CD4-positive, alpha-beta T cell treated with Interleukin-17A for 4 hours (primary cell): Measurements from ENCODE around the gene SLC16A1.
"Not testable (repeated sequence)": the region's sequence is repeated elsewhere in the genome, so short reads cannot be mapped to it uniquely, and the experiment has no call there.

Source experiments
- DNase-seq: peaks from one replicate; pipeline ENCODE4 v3.0.0-alpha.2; 2020; ENCODE audit warnings: mixed read lengths

Gene SLC16A1

DNA sequence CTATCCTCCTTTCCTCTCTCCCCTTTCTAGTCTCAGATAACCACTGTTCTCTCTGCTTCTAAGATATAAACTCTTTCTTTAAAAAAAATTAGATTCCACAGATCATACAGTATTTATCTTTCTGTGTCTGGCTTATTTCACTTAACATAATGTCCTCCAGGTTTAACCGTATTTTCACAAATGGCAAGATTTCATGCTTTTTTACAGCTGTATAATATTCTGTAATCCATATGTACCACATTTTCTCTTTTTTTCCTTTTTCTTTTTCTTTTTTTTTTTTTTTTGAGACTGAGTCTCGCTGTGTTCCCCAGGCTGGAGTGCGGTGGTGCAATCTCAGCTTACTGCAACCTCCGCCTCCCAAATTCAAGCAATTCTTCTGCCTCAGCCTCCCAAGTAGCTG is 5.1 kb upstream of the SLC16A1 start:
- DNase-seq, result no peak

DNA sequence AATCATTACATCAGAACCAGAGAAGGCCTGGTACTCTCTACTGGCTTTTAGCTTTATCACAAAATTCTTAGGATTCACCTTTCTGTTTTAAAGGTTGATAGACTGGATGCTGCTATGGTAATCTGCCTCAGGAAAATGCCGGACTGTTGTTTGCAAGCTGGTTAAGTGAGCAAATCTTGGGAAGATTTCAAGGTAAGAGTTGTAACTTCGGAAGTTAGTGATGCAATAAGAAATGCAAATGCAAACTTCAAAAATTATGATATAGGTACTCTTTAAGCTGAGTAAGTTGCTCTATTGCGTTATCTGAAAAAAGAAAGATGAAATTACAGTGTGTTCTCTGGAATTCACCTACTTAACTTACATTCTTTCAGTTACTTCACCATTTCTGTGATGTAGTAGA is 4.4 kb upstream of the SLC16A1 start:
- no peak for DNase-seq

DNA sequence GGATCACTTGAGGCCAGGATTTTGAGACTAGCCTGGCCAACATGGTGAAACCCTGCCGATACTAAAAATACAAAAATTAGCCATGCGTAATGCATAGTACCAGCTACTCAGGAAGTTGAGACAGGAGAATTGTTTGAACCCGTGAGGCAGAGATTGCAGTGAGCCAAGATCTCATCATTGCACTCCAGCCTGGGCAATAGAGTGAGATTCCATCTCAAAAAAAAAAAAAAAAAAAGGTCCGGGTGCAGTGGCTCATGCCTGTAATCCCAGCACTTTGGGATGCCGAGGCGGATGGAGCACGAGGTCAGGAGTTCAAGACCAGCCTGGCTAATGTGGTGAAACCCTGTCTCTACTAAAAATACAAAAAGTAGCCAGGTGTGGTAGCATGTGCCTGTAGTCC is 2.2 kb upstream of the SLC16A1 start:
- DNase-seq, result not testable (repeated sequence)

DNA sequence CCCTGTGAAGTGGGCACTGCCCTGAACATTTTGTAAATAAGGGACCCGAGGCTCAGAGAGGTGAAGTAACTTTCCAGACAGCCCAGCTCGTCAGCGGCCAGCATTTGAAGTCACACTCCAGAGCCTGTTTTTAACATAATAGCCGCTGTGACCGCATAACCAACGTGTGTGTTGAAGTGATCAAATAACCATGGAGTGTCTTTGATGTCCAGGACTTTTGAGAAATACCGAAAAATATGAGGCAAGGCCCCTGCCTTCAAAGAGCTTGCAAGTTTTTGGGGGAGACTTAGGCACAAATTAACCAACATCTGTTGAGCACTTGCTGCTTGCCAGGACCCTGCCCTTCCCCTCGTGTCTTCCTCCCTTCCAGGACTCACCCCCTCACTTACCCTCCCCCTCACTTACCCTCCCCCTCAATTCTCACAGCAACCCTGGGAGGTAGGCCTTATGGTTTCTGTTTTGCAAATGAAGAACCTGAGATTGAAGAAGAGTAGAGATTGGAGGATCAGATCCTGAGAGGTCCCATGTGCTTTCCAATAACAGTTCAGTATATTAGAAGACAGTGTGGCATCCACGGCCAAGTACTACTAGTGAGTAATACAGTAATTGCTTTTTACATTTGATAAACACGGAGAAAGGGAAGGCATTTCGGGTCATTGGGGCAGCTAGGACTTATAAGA is 1.3 kb upstream of the SLC16A1 start:
- peak; percentile 39 for DNase-seq

DNA sequence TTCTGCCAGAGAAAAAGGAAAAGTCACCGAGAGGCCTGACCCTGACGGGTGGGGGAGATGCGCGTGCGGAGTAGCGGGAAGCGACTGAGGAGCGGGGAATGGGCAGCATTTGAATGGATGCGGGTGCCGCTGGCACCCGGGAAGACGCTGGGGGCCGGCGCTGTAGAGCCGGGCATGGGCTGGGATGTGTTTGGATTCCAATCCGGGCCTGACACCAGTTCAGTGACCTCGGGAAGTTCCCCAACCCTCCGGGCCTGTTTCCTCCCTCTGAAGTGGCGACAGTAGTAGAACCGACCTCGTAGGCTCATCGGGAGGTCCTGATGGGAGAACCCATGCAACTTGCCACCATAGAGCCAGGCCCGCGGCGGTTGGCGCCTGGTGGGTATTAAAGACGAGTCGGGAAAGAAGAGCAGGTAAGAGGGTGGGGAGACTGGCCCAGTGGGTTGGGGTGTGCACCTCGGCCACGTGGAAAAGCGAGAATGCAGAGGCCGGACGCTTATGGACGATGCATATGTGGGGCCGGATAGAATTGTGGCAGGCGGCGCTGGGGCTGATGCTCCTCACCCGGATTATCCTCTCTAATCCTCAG is 642 bp upstream of the SLC16A1 start:
- peak; percentile 44 for DNase-seq

DNA sequence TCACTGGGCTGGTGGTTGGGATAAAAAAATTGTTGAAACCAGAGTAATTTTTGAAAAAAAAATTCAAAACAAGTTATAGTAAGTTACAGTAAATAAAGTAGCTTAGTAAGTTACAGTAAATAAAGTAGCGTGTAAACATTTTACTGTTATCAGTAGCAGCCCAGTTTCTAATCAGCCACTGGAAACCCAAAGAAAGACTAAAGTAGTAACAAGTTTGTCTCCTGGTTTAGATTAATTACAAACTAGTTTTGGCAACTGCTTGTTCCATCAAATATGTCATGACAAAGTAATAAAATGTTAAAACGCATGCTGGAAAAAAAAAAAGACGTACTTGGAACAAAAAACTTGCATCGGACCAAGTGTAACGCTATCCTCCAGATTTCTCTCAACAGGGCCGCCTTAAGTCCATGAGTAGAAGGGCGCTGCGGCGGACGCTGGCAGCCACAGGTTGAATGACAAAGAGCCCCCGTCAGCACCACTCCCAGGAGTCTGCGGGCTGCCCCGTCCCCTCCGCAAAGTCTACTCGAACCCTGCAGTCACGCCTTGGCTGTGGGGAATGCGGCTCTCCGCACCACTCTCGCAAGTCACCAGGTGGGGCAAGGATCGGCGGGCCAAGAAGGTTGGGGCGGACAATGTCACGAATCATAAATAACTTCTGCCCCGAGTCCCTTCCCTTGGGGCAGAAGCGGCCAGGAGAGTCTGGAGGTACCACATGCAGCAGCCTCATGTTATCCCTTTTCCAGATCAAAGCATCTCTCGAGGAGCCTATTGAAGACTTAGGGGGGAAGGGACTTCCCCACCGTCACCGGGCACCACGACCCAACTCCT is 837 bp downstream of the SLC16A1 start:
- DNase-seq, result peak; percentile 62

DNA sequence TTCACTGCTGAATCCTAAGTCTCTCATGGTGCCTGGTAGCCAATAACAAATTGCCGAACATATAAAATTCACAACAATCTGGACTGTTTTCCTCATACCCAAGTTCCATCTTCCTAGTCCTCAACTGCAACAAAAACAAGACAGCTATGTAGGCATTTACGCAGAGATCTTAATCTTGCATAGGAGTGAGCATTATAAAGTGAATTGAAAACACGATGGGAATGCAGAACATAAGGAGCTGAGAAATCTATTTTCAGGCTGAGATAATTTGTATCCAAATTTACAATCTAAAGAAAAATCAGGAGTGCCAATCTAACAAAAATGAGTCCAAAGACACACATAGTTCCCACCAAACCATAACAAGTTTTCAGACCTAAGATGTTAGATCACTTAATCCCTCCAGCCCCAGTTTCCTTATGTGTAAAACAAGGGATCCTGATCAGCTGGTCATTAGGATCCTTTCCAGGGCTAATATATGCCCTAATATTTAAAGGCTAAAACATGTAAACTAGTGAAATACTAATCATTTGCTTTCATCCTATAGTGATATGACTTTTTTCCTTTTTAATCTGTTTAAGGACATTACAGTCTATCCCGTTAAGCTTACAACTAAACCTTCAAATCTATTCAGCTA is 1.9 kb downstream of the SLC16A1 start:
- no peak for DNase-seq

DNA sequence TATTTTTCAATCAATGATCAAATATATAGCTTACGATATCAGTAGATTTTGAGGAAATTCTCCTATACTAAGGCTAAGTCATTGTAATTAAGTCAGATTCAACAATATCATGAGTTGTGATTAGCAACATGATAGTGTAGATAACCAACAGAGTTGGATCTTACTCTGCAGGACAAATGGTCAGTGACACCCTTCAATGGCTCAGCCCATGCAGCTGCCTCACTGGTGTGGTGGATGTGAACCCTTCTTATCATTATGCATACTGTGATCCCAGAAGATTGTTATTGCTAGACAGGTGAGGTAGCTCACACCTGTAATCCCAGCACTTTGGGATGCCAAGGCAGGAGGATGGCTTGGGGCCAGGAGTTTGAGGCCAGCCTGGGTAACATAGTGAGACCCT is 5.6 kb downstream of the SLC16A1 start:
- no peak for DNase-seq

DNA sequence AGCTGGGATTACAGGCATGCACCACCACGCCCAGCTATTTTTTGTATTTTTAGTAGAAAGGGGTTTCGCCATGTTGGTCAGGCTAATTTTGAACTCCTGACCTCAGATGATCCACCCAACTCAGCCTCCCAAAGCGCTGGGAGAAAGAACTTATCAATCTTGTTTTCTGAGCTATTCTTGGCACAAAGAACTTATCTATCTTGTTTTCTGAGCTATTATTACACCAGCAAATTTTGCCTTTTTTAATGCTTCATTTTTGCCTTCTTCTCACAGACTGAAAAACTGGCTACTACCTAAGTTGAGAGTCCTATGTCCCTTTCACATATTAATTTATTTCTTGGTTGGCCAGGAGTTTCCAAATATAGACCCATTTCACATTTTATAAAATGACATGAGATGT is 9.3 kb downstream of the SLC16A1 start:
- DNase-seq, result no peak

DNA sequence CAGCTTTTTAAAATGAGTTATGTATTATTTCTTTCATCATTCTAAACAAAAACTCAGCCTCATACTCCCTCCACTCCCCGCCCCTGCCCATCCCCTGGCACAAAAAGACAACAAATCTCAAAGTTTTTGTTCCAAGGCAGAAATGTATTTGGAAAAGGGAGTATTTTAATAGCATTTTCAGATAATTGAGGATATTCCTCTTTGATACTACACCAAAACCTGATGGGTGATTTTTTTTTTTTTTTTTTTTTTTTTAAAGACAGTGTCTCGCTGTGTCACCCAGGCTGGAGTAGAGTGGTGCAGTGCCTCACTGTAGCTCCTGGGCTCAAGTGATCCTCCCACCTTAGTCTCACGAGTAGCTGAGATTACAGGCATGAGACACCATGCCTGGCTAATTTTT is 16.2 kb downstream of the SLC16A1 start:
- no peak for DNase-seq

DNA sequence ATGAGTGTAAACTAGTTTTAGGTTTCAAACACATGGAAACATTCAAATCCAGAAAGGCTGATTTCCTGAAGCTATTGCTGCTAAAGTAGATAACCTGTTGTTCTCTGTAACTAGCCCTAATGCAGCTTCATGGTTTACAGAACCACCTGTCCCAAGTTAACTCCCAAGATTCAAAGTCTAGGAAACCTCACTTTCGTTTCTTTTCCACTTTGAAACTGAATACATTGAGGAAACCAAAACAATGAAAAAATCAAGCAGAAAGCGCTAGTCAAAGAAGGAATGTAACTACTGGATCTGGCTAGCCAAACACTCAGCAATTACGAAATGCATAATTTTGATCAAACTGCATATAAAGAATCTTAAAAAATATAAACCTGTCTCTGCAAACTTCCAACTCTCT is 17.8 kb downstream of the SLC16A1 start:
- DNase-seq, result no peak

DNA sequence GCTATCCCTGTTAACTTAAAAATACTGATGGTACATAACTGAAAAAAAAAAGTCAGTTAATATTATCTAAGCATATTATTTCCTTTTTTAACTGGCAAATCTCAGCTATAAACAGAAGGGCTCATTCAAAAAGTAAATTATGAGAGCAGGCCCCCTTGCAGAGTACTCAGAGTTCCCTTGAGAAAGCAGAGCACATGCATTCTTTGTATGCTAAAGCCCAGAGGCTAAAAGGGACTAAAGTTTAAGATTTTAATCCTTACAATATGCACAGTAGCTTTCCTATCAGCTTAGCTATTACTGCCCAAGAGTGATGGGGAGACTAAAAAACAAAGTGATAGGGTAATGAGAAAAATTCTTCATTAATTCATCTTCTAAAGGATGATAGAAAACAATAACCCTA is 18.5 kb downstream of the SLC16A1 start:
- no peak for DNase-seq

DNA sequence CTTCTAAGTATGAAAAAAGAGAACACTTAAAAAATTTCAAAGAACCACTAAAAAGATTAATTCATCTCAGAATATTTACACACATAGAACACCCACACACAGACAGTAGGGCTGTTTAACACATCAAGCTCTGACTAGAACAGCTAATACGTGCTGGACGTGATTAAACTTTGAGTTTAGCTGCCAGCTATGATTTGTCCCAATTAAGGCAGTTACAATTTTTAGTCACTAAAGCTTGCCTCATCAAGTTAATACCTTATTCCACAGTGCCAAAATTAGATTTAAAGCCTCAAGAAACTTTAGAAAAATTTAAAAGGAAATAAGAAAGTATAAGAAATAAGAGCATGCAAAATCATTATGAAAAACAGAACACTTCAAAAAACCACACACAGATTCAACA is 18.9 kb downstream of the SLC16A1 start:
- no peak for DNase-seq

DNA sequence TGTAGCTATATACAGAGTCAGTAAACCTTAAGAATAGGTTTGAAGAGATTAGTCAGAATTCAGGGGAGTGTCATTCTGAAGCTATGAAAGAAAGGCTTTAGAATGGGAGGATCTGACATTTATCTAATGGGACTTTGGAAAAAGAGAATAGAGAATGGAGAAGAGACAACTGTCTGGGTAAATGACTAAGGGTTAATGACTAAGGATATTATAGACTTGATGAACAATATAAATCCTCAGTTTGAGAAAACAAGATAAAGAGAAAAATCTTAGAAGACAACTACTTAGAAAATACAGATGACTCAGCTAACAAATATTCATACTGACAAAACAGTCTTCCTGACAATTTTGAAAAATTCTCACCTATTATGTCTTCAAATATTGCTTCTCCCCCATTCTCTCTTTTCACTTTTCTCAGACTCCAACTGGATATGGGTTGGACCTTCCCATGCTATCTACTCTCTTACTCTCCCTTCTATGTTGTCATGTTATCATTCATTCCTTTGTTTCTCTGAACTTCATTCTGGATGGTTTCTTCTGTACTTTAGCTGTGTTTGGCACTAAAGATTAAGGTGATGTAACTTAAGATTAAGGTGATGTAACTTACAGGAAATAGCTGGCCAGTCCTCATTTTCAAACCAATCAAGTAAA is 20.4 kb downstream of the SLC16A1 start:
- DNase-seq, result no peak

DNA sequence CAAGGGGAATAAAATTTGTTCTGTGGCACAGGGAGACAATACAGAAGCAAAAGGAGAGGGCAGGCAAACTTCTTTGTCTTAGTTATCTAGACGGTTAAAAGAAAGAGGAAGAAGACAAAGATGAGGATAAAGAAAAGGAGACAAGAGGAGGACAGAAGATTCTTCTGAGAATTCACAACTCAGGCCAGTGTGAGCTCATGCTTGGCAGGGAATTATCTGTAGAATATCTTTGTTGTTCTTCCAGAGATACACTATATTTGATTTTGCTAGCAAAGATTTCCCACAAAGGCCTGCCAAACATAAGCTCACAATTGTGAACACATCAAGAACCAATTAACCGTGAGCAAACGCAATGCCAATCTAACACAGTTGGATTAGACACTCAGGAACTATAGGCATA is 21.4 kb downstream of the SLC16A1 start:
- DNase-seq, result no peak

DNA sequence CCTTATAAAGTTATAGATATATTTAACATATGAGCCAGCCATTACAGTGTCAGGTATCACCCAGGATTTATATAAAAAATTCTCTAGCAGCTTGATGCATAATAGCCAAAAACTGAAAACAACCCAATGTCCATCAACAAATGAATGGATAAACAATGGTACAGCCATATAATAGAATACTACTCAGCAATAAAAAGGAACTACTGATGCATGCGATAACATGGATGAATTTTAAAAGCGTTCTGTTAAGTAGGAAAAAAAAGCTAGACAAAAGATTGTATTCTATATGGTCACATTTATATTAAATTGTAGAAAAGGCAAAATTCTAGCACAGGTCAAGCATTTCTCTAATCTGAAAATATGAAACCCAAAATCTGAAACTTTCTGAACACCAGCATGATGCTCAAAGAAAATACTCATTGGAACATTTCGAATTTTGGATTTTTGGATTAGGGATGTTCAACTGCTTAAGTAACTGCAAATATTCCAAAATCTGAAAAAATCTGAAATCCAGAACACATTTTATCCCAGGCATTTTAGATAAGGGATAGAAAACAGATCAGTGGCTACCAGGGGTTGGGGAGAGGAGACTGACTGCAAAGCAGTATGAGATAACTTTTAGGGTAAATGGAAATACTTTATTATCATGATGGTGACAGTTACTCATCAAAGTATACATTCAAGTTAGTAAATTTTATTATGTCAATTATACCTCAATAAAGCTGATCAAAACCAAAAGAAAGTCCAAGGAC is 22.0 kb downstream of the SLC16A1 start:
- no peak for DNase-seq

DNA sequence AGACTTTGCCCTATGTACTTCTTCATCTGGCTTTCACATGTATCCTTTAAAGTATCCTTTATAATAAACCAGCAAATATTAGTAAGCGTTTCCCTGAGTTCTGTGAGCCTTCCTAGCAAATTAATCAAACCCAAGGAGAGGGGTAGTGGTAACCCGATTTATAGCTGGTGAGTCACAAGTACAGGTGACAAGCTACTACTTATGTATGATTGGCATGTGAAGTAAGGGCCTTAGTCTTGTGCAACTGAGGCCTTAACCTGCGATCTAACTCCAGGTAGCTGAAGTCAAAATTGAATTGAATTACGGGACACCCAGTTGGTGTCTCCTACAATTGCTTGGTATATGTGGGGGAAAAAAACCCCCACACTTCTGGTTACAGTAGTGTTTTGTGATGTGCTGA is 26.0 kb downstream of the SLC16A1 start:
- no peak for DNase-seq

DNA sequence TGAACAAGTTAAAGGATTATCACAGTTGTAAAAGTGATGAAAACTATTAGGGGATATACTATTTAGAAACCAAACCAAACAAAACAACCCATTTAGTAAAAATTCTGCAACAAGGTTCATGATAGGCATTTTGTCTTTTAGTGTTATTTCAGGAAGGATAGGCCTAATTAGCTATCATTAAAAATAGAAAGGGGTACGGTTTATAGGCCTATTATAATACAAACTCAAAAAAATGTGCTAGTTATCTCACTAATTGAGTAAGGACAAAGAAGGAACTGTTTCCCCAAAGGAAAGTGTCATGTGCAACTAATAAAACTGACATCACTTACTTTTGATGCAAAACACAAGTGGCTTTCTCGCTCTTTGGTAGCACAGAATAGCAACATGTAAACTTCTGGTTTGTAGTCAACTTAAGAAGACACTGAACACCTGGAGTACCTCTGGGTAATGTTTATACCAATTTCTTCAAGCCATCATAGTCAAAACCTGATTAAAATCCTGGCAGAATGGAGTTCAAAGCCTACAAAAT is 28.5 kb downstream of the SLC16A1 start:
- no peak for DNase-seq

DNA sequence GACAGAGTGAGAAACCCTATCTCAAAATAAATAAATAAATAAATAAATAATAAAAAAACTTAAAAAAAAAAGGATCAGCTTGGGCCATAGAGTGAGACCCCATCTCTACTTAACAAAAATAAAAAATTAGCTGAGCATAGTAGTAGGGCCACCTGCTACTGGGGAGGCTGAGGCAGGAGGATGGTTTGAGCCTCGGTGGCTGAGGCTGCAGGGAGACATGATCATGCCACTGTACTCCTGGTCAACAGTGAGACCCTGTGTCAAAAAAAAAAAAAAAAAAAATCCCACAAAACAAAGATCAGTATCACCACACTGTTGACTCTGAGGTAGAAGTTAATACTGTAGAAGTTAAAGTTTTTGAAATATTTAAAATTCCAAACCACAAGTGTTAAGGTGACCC is 29.1 kb downstream of the SLC16A1 start:
- DNase-seq, result no peak

DNA sequence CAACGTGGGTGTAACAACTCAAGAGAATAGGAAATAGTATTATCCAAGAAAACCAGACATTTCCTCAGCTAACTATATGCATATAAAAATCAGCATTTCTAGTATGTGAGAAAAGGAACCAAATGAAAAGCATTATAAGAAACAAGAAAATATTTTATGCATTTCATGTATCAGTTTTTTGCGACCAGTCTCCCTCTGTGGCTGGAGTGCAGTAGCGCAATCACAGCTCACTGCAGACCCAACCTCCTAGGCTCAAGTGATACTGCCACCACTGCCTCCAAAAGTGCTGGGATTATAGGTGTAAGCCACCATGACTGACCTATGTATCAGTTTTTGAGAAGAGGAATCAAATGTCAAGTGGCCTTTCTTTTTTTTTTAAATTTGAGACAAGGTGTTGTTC is 31.0 kb downstream of the SLC16A1 start:
- no peak for DNase-seq

DNA sequence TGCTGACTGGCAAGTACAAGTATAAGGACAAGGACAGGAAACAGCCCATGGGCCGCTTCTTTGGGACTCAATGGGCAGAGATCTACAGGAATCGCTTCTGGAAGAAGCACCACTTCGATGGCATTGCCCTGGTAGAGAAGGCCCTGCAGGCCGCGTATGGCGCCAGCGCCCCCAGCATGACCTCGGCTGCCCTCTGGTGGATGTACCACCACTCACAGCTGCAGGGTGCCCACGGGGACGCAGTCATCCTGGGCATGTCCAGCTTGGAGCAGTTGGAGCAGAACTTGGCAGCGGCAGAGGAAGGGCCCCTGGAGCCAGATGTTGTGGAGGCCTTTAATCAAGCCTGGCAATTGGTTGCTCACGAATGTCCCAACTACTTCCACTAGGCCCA is 32.0 kb downstream of the SLC16A1 start:
- DNase-seq, result no peak
